Transverse colon (tissue), 3 donors: ENCODE measurements around the gene RPF1.

Experiments used
- CTCF ChIP-seq, 5 experiments: fragments of 200-600 bp in 3 of 5; fragments of 450-650 bp in 2 of 5; sonication (generic) in 3 of 5; IDR thresholded peaks; 1 replicate in 2 of 5; 2 replicates in 3 of 5; pipeline ENCODE4 v1.5.1; 2016 to 2017; ENCODE audit warnings: antibody characterized with exemption in 5 of 5, inconsistent platforms in 3 of 5, mild to moderate bottlenecking in 2 of 5, moderate library complexity in 1 of 5
- EP300 ChIP-seq: sonication (generic); formaldehyde crosslinking; IDR thresholded peaks from one replicate; pipeline ENCODE4 v1.6.1; 2017; ENCODE audit warnings: antibody characterized with exemption, low read depth
- POLR2A ChIP-seq: fragments of 450-650 bp; IDR thresholded peaks from one replicate; pipeline ENCODE4 v1.6.1; 2016; ENCODE audit warnings: antibody characterized with exemption, mild to moderate bottlenecking, moderate library complexity

GRCh38 chr1:84433258-84434080 is 45.6 kb upstream of the RPF1 start:
- TF ChIP-seq EP300: no peak
- TF ChIP-seq POLR2A: no peak
- peak; percentile 66 to 96 (median 79) for TF ChIP-seq CTCF (IDR thresholded peaks at IDR 0.05)
